HG03095 (cell line): ENCODE results near the gene EPHB4.
"Not testable (repeated sequence)": the region's sequence is repeated elsewhere in the genome, so short reads cannot be mapped to it uniquely, and the experiment has no call there.

Experiments
- ATAC-seq: cut with Tn5 transposase; IDR thresholded peaks from one replicate; pipeline ENCODE4 v1.9.1; 2021; ENCODE audit warnings: moderate library complexity; ENCODE audit not compliant: unreplicated experiment

EPHB4 gene

GRCh38 chr7:100791881-100792666 is 35.2 kb downstream of the EPHB4 start:
- no peak for ATAC-seq

- no peak for ATAC-seq
These were observed 38.3 kb downstream of the EPHB4 start for GRCh38 chr7:100789055-100789454.

DNA sequence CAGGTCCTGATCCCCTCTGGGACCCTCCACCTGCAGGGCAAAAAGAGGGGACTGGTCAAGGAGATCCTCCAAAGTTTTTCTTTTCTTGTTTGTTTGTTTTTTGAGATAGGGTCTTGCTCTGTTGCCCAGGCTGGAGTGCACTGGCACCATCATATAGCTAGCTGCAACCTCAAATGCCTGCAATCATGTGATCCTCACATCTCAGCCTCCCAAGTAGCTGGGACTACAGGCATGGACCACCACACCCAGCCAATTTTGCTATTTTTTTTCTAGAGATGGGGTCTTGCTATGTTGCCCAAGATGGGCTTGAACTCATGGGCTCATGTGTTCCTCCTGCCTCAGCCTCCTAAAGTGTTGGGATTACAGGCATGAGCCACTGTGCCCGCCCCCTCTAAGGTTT is 41.0 kb downstream of the EPHB4 start:
- no peak for ATAC-seq

- ATAC-seq: no peak
These were observed 41.4 kb downstream of the EPHB4 start for GRCh38 chr7:100785878-100786277.

GRCh38 chr7:100783804-100784203 is 43.5 kb downstream of the EPHB4 start:
- no peak for ATAC-seq

GRCh38 chr7:100781255-100781654 is 46.1 kb downstream of the EPHB4 start:
- no peak for ATAC-seq

GRCh38 chr7:100779359-100779758 is 48.0 kb downstream of the EPHB4 start:
- ATAC-seq: no peak

- no peak for ATAC-seq
These were observed 49.2 kb downstream of the EPHB4 start for GRCh38 chr7:100778061-100778621.

GRCh38 chr7:100773491-100773890 is 53.8 kb downstream of the EPHB4 start:
- no peak for ATAC-seq

DNA sequence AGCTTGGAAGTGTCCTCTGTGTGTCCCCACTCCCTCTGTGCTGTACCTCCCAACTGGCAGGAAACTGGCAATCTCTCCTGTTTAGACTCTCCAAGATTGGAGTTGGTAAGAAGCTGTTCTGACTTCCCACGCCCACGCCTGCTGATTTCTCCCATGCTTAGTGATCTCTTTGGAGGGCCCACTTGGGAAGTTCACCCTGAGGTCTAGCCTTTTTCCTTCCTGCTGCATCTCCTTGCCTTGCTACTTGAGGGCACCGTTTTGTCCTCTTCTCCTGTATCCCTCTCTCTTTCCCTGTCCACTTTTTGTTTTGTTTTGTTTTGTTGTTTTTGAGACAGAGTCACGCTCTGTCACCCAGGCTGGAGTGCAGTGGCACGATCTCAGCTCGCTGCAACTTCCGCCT is 58.5 kb downstream of the EPHB4 start:
- ATAC-seq: no peak

DNA sequence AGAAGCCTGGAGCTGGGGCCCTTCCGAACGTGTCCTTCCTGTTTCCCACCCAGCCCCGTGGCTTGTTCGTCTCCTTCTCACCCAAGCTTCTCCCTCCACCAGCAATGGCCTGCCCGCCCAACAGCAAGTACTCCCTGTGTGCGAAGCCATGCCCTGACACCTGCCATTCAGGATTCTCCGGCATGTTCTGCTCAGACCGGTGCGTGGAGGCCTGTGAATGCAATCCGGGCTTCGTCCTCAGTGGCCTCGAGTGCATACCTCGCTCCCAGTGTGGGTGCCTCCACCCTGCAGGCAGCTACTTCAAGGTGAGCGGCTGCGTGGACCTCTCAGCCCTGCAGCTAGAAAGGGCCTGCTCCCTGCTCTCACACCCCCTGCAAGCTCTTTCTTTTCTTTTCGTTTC is 62.1 kb downstream of the EPHB4 start:
- no peak for ATAC-seq

- no peak for ATAC-seq
These were observed 62.5 kb downstream of the EPHB4 start for GRCh38 chr7:100764841-100765240.

- ATAC-seq: no peak
These were observed 63.7 kb downstream of the EPHB4 start for GRCh38 chr7:100763556-100764140.

- not testable (repeated sequence) for ATAC-seq
These were observed 64.5 kb downstream of the EPHB4 start for GRCh38 chr7:100762841-100763240.

DNA sequence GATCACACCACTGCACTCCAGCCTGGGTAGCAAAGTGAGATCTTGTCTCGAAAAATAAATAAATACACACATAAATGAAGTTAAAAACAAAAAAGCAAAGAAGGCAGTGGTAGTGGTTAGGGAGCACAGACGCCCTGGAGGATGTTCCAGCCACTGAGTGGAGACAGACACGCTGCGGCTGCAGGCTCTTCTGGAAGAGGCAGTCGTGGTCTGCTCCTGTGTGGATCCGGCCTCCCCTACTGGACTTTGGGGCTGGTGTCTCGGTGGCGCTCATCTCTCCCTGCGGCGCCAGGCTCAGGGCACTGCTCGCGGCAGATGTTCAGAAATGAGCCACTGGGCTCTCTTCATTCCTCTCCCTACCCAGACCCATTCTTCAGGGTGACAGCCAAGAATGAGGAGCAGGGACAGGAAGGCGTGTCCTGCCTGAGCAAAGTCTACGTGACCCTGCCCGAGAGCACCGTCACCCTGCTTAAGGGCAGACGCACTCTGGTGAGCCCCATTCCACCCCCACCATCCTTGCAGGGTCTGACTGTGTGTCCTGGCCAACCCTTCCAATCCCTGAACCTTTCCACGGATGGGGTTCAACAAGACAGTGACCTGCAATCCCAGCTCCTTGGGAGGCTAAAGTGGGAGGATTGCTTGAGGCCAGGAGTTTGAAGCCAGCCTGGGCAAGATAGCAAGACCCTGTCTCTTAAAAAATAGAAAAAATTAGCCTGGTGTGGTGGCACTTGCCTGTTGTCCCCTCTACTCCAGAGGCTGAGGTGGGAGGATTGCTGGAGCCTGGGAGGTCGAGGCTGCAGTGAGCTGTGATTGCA is 67.8 kb downstream of the EPHB4 start:
- no peak for ATAC-seq

DNA sequence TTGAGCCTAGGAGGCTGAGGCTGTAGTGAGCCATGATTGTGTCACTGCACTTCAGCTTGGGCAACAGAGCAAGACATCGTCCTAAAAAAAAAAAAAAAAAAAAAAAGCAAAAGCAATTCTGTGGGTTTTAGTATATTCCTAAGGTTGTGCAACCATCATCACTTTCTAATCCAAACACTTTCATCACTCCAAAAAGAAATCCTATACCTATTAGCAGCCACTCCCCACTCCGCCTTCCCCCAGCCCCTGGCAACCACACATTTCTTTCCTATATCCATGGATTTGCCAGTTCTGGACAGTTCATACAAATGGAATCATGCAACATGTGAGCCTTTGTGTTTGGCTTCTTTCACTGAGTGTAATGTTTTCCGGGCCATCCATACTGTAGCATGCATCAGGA is 73.6 kb downstream of the EPHB4 start:
- ATAC-seq: no peak

- no peak for ATAC-seq
These were observed 74.3 kb downstream of the EPHB4 start for GRCh38 chr7:100752994-100753393.
